Smooth muscle cell of the brain vasculature (primary cell): ENCODE measurements around the gene APP.

Experiments
- DNase-seq: peaks from one replicate; pipeline ENCODE4 v3.0.0-alpha.2; 2012; ENCODE audit warnings: low read depth, low spot score

APP gene

GRCh38 chr21:25980710-25981109, 189.9 kb downstream of the APP start:
- DNase-seq, result no peak

DNA sequence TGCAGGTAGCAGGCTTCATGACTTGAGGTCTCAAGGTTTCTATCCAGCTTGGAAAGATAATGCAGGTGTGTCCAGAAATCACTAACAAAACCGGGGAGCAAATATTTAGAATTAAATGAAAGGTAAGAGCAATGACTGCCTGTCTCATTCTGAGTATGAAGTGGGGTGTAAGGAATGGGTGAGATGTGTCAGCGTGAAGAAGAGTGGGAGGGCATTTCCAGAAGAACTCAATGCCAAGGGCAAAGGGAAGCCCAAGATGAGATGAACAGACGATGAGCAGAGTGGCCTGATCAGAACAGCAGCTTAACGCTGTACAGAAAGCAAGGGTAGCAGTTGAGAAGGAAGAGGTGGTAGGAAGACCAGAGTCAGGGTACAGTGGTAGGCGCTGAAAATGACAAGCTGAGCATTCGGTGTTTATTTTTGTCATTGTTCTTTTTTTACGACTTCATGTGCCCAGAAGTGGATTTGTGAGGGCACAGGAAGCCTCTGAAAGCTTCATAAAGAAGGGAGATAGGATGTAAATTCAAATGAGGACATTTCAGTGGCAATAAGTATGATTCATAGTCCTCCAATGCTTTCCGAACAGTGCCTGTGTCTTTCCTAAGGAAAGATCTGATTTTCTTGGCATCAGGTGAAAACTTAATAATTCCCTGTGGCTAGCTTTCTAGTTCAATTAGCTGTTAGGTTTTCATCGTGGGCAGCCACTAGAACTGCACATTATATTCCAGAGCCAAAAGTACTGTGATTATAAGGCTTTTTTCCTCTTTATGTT, 190.5 kb downstream of the APP start:
- no peak for DNase-seq

- no peak for DNase-seq
Measured at GRCh38 chr21:25977068-25977611, 193.4 kb downstream of the APP start.

- no peak for DNase-seq
Measured at GRCh38 chr21:25974964-25975363, 195.6 kb downstream of the APP start.

DNA sequence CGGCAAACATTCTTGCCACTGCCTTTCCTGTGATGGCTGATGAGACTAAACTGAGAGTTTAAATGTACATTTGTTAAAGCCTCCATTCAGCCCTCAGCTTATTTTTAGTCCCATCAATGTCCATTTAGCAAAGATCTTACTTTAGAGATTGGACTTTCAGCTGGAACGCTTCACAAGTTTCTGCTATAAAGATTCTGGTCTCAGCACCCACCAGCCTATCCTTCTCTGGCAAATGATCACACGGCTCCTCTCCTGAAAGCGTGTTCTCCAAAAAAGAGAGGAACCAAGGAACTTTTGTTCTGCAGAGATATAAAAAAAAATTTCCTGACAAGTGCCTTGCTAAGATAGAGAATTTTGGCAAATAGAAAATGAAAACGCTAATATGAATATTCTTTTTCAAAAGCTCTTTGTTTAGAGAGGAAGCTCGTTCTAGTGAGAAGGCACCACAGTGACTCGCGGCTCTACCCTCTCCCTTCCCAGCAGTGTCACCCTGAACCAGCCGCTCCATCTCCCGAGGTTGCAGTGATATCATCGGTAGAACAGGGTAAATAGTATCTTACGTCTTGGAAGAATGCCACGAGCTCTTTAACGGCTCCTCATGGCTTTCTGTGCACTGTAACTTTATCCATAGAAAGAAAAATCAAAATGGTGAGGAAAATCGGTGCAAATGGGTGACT, 200.2 kb downstream of the APP start:
- DNase-seq, result no peak

DNA sequence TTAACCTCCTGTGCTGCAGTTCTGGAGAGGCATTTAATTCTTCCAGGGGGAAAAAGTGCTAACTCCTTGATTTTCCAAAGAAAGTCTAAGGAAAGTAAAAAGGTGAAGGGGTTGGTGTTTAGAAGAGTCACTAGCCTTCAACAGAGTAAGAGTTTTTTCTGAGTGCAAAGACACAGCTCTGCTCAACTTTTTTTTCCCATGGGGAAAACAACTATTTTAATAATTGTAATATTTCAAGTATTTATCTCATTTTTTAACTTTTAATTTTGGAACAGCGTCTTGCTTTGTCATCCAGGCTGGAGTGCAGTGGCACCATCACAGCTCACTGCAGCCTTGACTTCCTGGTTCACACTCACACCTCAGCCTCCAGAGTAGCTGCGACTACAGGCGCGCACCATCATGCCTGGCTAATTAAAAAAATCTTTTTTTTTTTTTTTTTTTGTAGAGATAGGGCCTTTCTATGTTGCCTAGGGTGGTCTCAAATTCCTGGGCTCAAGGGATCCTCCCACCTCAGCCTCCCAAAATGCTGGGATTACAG, 202.6 kb downstream of the APP start:
- no peak for DNase-seq

DNA sequence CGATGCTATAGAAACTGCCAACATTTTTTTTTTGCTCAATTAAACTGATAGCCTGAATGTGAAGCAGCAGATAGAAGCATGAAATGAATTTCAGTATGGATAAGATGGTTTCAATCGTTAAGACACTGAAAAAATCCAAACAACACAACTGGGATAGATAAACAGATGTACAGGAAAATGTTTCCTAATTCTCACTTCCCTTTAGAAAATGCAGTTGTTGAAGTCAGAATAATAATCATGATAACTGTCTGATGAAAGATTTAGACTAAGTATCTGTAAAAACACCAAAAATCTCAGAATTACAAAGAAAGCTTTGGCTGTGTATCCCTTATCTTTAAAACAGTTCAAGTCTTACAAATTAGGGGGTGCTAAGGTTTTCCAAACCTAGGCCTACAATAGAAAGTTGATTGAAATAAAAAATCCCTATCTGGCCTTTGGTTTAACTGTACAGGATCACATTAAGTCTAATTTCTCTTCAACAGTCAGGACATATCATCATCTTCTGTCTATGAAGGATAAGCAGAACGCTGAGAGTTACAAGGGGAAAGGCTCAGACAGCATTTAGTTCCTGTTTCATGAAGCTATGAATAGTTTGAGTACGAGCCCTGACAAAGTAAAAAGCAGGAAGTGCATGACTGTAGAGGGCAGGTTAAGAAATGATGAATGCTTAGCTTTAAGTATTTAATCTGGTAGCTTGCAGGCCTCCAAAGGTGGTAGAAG, 203.2 kb downstream of the APP start:
- no peak for DNase-seq

GRCh38 chr21:25965951-25966707, 204.4 kb downstream of the APP start:
- no peak for DNase-seq

DNA sequence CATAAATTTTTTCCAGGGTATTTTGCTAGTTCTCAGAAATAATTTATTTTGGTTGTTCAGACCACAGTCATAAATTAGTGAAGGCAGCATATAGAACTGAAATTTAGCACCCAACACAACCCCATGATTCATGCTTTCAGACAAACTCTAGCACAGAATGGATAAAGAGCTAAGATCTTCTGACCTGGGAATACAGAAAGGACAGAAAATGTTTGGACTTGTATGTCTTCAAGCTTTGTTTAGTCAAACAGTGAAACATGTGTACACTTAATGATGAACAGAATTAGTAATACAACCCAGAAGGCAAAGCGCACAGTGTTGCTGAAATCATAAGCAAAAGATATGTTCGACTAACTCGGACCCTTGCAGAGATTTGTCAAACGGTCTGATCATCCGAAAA, 205.6 kb downstream of the APP start:
- no peak for DNase-seq

GRCh38 chr21:25964015-25964414, 206.6 kb downstream of the APP start:
- no peak for DNase-seq

DNA sequence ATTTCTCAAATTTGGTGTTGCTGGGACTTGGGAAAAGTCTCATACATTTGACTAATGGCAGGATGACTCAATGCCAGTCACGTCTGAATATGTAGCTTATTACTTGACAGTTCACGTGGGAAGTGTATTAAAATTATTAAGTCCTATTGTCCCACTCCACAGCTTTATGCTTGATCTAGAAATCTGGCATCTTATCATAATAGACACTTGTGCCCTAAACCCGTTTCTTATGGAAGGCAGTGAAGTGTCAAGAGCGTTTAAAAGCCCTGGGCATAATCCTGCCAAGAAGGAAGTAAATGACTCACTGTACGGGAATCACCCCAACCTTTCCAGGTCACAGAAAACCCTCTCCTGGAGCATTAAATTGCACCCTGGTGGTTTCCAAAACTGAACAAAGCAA, 207.4 kb downstream of the APP start:
- no peak for DNase-seq

- DNase-seq, result no peak
Measured at GRCh38 chr21:25961042-25961441, 209.5 kb downstream of the APP start.

GRCh38 chr21:25960402-25960801, 210.2 kb downstream of the APP start:
- no peak for DNase-seq

DNA sequence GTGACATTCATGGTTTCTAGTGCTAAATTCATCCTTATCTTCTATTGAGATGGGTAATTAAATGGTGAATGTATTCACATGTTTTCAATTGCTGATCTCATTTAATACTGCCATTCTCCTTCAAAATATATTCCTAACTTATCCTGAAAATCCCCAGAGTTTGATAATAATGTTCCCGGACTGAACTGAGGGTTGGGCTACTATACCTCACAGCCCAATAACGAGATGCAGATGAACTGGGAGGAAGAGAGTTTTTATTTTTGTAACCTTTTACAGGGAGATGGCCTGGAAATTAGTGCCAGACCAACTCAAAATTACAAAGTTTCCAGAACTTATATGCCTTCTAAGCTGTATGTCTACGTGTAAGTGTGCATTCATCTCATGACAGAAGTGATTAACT, 210.8 kb downstream of the APP start:
- DNase-seq, result no peak

DNA sequence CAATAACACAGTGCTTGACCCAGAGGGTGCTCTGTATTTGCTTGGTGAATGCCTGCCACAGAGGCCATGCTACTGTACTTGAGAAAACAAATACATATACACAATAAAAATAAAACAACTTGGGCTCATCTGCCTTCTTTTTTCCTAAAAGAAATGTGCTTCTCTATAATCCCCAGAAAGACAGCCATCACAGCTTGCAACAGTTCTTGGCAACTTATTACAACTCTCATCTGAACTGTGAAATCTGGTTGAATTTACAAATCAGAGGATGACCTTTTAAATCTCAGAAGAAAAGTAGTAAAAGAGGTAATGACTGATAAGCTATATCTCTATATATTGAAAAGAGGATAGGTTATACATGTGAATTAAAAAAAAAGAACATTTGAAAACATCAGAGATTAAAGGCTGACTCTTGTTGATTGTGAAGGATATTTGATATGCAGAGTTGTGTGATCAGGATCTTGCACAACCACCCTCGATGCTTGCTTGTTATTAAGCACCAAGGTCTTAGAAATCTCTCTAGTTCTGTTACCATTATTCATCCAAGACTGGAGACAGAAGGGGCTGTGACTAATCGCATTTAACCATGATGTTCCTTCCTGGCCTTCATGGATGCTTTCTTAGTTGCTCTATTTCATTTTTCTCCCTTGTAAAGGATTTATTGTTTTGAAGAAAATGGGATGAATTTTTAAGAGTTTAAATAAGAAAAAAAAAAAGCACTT, 213.4 kb downstream of the APP start:
- no peak for DNase-seq

DNA sequence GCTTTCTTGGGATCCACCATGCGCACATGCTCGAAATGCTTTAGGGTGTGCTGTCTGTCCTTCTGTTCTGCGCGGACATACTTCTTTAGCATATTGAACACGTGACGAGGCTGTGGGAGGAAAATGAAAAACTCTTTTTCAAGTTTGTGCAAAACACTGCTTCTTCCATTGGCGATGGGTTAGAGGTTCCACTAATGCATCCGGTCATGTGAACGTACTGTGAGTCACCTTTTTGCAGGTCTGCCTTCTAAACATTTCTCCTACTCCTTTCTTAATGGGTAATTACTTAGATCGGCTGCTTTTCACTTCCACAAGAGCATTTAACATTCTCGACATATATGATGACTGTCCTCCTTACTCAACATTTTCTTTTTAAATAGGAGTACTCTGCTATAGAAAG, 214.9 kb downstream of the APP start:
- DNase-seq, result no peak

DNA sequence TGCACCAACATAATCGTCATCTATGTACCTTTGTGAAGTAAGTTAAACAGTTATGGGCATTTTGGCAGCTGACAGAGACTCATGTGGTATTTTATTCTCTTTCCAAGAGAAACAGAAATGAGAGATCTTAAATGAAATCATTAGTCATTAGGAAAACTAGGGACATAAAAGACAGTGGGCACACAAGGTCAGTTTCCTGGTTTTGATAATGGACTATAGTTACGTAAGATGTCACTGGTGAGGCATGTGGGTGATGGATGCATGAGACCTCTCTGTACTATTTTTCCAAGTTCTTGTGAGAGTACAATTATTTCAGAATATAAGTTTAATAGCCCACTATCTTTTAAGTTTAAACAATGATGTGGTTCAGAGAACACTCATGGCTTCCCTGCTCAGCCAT, 216.9 kb downstream of the APP start:
- DNase-seq, result no peak

GRCh38 chr21:25953196-25953595, 217.4 kb downstream of the APP start:
- DNase-seq, result no peak

DNA sequence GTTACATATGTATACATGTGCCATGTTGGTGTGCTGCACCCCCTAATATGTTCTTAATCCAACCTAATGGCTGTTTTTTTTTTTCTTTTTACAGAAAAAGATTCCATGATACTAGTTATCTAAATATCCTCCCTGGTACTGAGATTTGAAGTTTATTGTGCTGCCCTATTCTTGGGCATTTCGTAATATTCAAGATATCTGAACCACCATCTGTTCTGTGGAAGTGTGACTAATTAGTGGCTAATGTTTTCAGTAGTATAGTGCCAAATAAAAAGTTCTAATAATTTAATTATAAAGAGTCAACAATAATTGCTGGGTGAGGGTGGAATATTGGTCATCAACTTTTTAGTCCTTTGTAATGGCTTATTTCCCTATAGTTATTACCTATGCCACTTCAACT, 218.3 kb downstream of the APP start:
- DNase-seq, result no peak

DNA sequence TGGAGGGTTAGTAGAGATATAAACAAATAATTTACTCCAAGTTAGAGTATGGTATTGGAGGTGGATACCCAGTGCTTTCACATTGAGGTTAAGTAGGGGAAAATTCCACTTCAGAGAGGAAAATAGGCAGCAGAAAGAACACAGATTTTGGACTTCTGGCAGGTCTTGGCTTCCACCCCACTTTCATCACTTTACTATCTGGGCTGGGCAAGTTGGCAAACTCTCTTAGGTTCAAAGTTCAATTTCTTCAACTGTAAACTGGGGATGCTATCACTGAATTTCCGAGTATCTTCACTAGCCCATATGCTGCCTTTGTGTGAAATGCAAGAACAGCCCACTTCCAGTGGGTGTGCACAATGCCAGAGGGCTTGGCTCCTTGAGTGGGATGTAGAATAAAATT, 220.9 kb downstream of the APP start:
- no peak for DNase-seq

DNA sequence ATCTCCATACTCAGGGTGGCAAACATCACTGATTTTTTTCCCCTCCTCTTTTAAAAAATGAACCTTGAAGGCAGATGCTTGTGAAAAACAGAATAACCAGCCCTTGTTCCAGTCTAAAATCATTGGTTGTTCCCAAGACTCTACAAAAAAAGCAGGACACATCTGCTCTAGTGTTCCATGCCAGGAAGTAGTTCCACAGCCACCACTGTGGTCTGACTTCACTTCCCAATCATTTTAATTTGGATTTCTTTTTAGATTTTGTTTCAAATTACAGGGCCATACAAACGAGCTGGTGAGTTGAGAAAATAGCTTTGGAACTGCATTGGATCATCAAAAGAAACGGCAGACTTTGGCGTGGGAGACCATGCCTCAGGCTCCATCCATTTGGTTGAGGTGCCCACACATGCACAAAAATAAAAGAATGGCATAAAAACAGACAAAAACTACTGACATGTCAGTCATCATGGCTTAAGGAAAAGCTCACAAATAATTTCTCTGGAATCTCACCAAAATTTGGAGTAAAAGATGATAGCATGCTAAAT, 225.8 kb downstream of the APP start:
- DNase-seq, result no peak
